HepG2 (cell line): ENCODE measurements around the gene MT1G. TPM values are rescaled to one million over a fixed set of nuclear protein-coding genes. Genes with fewer than 3 reads are reported as not detected.

Experiments
- AFF4 ChIP-seq: sonication (generic); formaldehyde crosslinking; IDR thresholded peaks from 2 replicates; pipeline ENCODE4 v1.4.0; 2020; ENCODE audit warnings: missing genetic modification reagents
- CBX1 ChIP-seq: IDR thresholded peaks from one replicate; pipeline ENCODE4 v1.6.1; 2016; ENCODE audit warnings: antibody characterized with exemption, low read depth
- CTCF ChIP-seq: sonication (generic); formaldehyde crosslinking; IDR thresholded peaks from 2 replicates; pipeline ENCODE4 v1.5.0; 2020; ENCODE audit warnings: mild to moderate bottlenecking, missing genetic modification reagents, moderate library complexity
- DDIT3 ChIP-seq: sonication (generic); formaldehyde crosslinking; IDR thresholded peaks from 2 replicates; pipeline ENCODE4 v1.4.0; 2020; ENCODE audit warnings: mild to moderate bottlenecking, missing genetic modification reagents
- GTF3A ChIP-seq: sonication (generic); formaldehyde crosslinking; conservative IDR thresholded peaks from 2 replicates; pipeline ENCODE4 v1.4.0; 2020; ENCODE audit warnings: mild to moderate bottlenecking, missing genetic modification reagents
- HDAC2 ChIP-seq: sonication (generic); formaldehyde crosslinking; IDR thresholded peaks from 2 replicates; pipeline ENCODE4 v1.4.0; 2020; ENCODE audit warnings: missing genetic modification reagents
- KDM2A ChIP-seq: sonication (generic); formaldehyde crosslinking; IDR thresholded peaks from 2 replicates; pipeline ENCODE4 v1.4.0; 2020; ENCODE audit warnings: low read depth, missing genetic modification reagents, borderline replicate concordance
- MAX ChIP-seq: IDR thresholded peaks from 2 replicates; pipeline ENCODE4 v1.6.1; 2012; ENCODE audit warnings: inconsistent platforms
- MIXL1 ChIP-seq: IDR thresholded peaks from 2 replicates; pipeline ENCODE4 v1.6.1; 2016
- SAP130 ChIP-seq: IDR thresholded peaks from 2 replicates; pipeline ENCODE4 v1.6.1; 2016; ENCODE audit warnings: low read depth
- SPEN ChIP-seq: sonication (generic); formaldehyde crosslinking; IDR thresholded peaks from 2 replicates; pipeline ENCODE4 v1.5.1; 2020; ENCODE audit warnings: low read depth, mild to moderate bottlenecking, missing genetic modification reagents
- STAG1 ChIP-seq: sonication (generic); formaldehyde crosslinking; IDR thresholded peaks from 2 replicates; pipeline ENCODE4 v1.4.0; 2020; ENCODE audit warnings: missing genetic modification reagents
- TSC22D2 ChIP-seq: sonication (generic); formaldehyde crosslinking; IDR thresholded peaks from 2 replicates; pipeline ENCODE4 v1.5.1; 2020; ENCODE audit warnings: missing genetic modification reagents, mild to moderate bottlenecking, borderline replicate concordance
- ZBTB43 ChIP-seq: sonication (generic); formaldehyde crosslinking; conservative IDR thresholded peaks from 2 replicates; pipeline ENCODE4 v1.4.0; 2020; ENCODE audit warnings: missing genetic modification reagents
- ZNF331 ChIP-seq: sonication (generic); formaldehyde crosslinking; IDR thresholded peaks from 2 replicates; pipeline ENCODE4 v1.4.0; 2020; ENCODE audit warnings: missing genetic modification reagents
- ZNF350 ChIP-seq: sonication (generic); formaldehyde crosslinking; IDR thresholded peaks from 2 replicates; pipeline ENCODE4 v1.4.0; 2020; ENCODE audit warnings: mild to moderate bottlenecking, low read depth, missing genetic modification reagents, borderline replicate concordance
- ZNF777 ChIP-seq: sonication (generic); formaldehyde crosslinking; IDR thresholded peaks from 2 replicates; pipeline ENCODE4 v1.4.0; 2020; ENCODE audit warnings: missing genetic modification reagents
- ZNF879 ChIP-seq: sonication (generic); formaldehyde crosslinking; IDR thresholded peaks from 2 replicates; pipeline ENCODE4 v1.8.1; 2023; ENCODE audit warnings: missing genetic modification reagents
- polyA plus RNA-seq, 8 experiments: library from polyadenylated mRNA; depleted of rRNA in 3 of 8; stranded (reverse) in 7 of 8; unstranded in 1 of 8; fragments of >200 nt; fragmentation: Illumina TruSeq in 4 of 8; extraction: Trizol in 4 of 8; gene quantifications; 2 replicates each; pipeline versions ENCODE4 v1.2.1 to v1.2.3, GENCODE V29; 2011 to 2016; ENCODE audit warnings: low read depth in 4 of 8, missing spikeins in 1 of 8, mixed read lengths in 1 of 8; ENCODE audit not compliant: insufficient read depth in 1 of 8
- total RNA-seq, 5 experiments: library from RNA; depleted of rRNA; stranded (reverse); fragments of >200 nt; fragmentation: Illumina TruSeq; extraction: Trizol; gene quantifications; 2 replicates each; pipeline ENCODE4 v1.2.3, GENCODE V29; 2016; ENCODE audit warnings: low read depth in 1 of 5

The MT1G gene
- total and polyA plus RNA-seq, 2 of the 13 experiments (the other 11 are each of a cell fraction or from before 2014, with no cell fraction given) = 3.6 to 377 TPM

- TF ChIP-seq AFF4 (CRISPR knock-in tag) (no peak), ZNF331 (CRISPR knock-in tag) (peak; percentile 43; the same call in 1 of the 2 replicates), CTCF (CRISPR knock-in tag) (peak; percentile 65), SAP130 (CRISPR knock-in tag) (peak; percentile 49; the same call in 1 of the 2 replicates), SPEN (CRISPR knock-in tag) (peak; percentile 69), ZBTB43 (CRISPR knock-in tag) (peak; percentile 33; the same call in 1 of the 2 replicates), KDM2A (CRISPR knock-in tag) (peak; percentile 45; the same call in 1 of the 2 replicates), ZNF777 (no peak), CBX1 (peak; percentile 31), TSC22D2 (no peak), MIXL1 (CRISPR knock-in tag) (no peak), DDIT3 (no peak), MAX (0 out of 2 replicates have a peak, but pooled peaks have one; percentile 68), ZNF879 (0 out of 2 replicates have a peak, but pooled peaks have one; percentile 70), ZNF350 (CRISPR knock-in tag) (peak; percentile 51; the same call in 1 of the 2 replicates), GTF3A (CRISPR knock-in tag) (0 out of 2 replicates have a peak, but pooled peaks have one; percentile 72), HDAC2 (CRISPR knock-in tag) (peak; percentile 63; the same call in 1 of the 2 replicates), STAG1 (CRISPR knock-in tag) (peak; percentile 17)
Observed at GRCh38 chr16:56667581-56668571, at the start of gene MT1G (continued).
